Transverse colon (tissue), 4 donors: Measurements from ENCODE around the gene CMTM4. TPM values are rescaled to one million over a fixed set of nuclear protein-coding genes. Genes with fewer than 3 reads are reported as not detected.
A peak's percentile ranks its signal among the peaks of the same experiment; 100 is the strongest.

Source experiments
- DNase-seq: peaks from one replicate; pipeline ENCODE4 v3.0.0-alpha.2; 2019
- H3K27ac ChIP-seq, 4 donors: fragments of 200-600 bp; sonication (generic); 2 replicates each; pipeline ENCODE4 v1.5.1; 2016 to 2018; ENCODE audit warnings: inconsistent platforms in 4 of 4
- H3K27me3 ChIP-seq: fragments of 200-600 bp; sonication (generic); 2 replicates; pipeline ENCODE4 v1.5.1; 2017; ENCODE audit warnings: inconsistent platforms
- H3K36me3 ChIP-seq, 4 donors: fragments of 200-600 bp; sonication (generic); 2 replicates each; pipeline ENCODE4 v1.5.1; 2017 to 2019; ENCODE audit warnings: inconsistent platforms in 4 of 4
- H3K4me1 ChIP-seq, 4 donors: fragments of 200-600 bp; sonication (generic); 2 replicates each; pipeline ENCODE4 v1.5.1; 2017 to 2020; ENCODE audit warnings: inconsistent platforms in 4 of 4
- H3K4me3 ChIP-seq, 4 donors: fragments of 200-600 bp; sonication (generic); 1 replicate in 1 of 4; 2 replicates in 3 of 4; pipeline versions ENCODE4 v1.5.1 to v1.6.1; 2017 to 2019; ENCODE audit warnings: inconsistent platforms in 4 of 4
- H3K9me3 ChIP-seq, 2 donors: fragments of 200-600 bp; sonication (generic); 2 replicates each; pipeline ENCODE4 v1.5.1; 2017 to 2019; ENCODE audit warnings: inconsistent platforms in 2 of 2
- CTCF ChIP-seq, 5 experiments: fragments of 200-600 bp in 3 of 5; fragments of 450-650 bp in 2 of 5; sonication (generic) in 3 of 5; IDR thresholded peaks; 1 replicate in 2 of 5; 2 replicates in 3 of 5; pipeline ENCODE4 v1.5.1; 2016 to 2017; ENCODE audit warnings: antibody characterized with exemption in 5 of 5, inconsistent platforms in 3 of 5, mild to moderate bottlenecking in 2 of 5, moderate library complexity in 1 of 5
- EP300 ChIP-seq: sonication (generic); formaldehyde crosslinking; IDR thresholded peaks from one replicate; pipeline ENCODE4 v1.6.1; 2017; ENCODE audit warnings: antibody characterized with exemption, low read depth
- POLR2A ChIP-seq: fragments of 450-650 bp; IDR thresholded peaks from one replicate; pipeline ENCODE4 v1.6.1; 2016; ENCODE audit warnings: antibody characterized with exemption, mild to moderate bottlenecking, moderate library complexity
- POLR2AphosphoS5 ChIP-seq, 3 donors: sonication (generic); formaldehyde crosslinking; IDR thresholded peaks; one replicate each; pipeline ENCODE4 v1.6.1; 2016; ENCODE audit warnings: antibody characterized with exemption in 3 of 3
- WGBS, 2 donors: methylation state at CpG; one replicate each; pipeline ENCODE4 v1.1.5; 2018; ENCODE audit warnings: low coverage in 1 of 2; 5-methylcytosine and 5-hydroxymethylcytosine counted together
- in situ Hi-C, 4 donors: fragments of 200-750 bp; cut with MboI; loops; one replicate each; pipeline versions ENCODE4 v1.15.0 to v1.15.1; 2017; ENCODE audit warnings: low sequenced_read_pairs in 3 of 4, low pct_ligation_motif_present in 1 of 4, low pct_unique_long_range_greater_than_20kb in 1 of 4
- intact Hi-C: fragments of 100-400 bp; cut with DNase I; formaldehyde crosslinking; loops from one replicate; pipeline ENCODE4 v1.15.1; 2023; ENCODE audit warnings: low total_unique reads
- total RNA-seq, 4 donors: library from RNA; depleted of rRNA; stranded (reverse); fragments of >200 nt; gene quantifications; one replicate each; pipeline ENCODE4 v1.1.0, GENCODE V29; 2016

Gene CMTM4
- total RNA-seq, 4 donors from 2014 or later = 77.0 to 167 (median 163) TPM

DNA sequence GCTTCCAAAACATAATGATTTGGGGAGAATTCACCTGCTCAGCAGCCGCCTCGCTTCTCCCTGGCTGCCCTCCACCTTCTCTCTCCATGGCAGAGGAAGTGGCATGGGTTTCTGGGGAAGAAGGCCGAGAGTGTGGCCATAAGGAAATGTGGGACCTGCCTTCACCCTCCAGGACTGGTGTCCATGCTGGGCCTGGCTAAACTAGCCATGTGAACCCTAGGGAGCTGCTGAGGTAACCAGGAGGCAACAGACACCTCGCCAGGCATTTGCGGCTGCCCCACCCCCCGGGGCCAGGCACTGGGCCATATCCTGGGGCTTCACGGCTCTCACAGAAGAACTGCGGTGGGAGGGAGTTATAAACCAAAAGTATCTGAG, 9.9 kb upstream of the CMTM4 start:
- Histone ChIP-seq H3K4me1 (peaks cover 8 to 20% (median 14%) of the 10 kb centered on the region in 4 donors), H3K36me3 (no peaks in the 10 kb centered on the region), H3K9me3 (no peaks in the 10 kb centered on the region), H3K4me3 (no peak overlapping the region), H3K27me3 (no peaks in the 10 kb centered on the region), H3K27ac (peak overlapping the region; percentile 81 to 84 (median 82))
- peak; percentile 57 for DNase-seq
- no peak for TF ChIP-seq EP300
- no peak for TF ChIP-seq POLR2A
- TF ChIP-seq POLR2AphosphoS5 (IDR thresholded peaks at IDR 0.05) = no peak
- no peak for TF ChIP-seq CTCF (IDR thresholded peaks at IDR 0.05)
- WGBS, 2 donors = 32 to 60% methylated on average over 2 to 8 of the region's 8 CpGs
- intact Hi-C loops = no loop called here
- in situ Hi-C loops = no loop called here

GRCh38 chr16:66705790-66706505, 9.4 kb upstream of the CMTM4 start:
- in situ Hi-C loops (no loop called here), intact Hi-C loops (no loop called here)
- WGBS, 2 donors = 49 to 59% methylated on average over 5 to 11 of the region's 11 CpGs
- Histone ChIP-seq H3K4me3 (no peak overlapping the region), H3K36me3 (no peaks in the 10 kb centered on the region), H3K27me3 (no peaks in the 10 kb centered on the region), H3K4me1 (peaks cover 8 to 23% (median 14%) of the 10 kb centered on the region in 4 donors), H3K9me3 (no peaks in the 10 kb centered on the region), H3K27ac (peak overlapping the region; percentile 81 to 84 (median 82))
- peak in 1 of 3 donors; percentile 28 for TF ChIP-seq POLR2AphosphoS5 (IDR thresholded peaks at IDR 0.05)
- no peak for TF ChIP-seq CTCF (IDR thresholded peaks at IDR 0.05)
- TF ChIP-seq EP300 = no peak
- no peak for TF ChIP-seq POLR2A
- DNase-seq = peak; percentile 80

GRCh38 chr16:66703406-66704215, 7.1 kb upstream of the CMTM4 start:
- no peak overlapping the region for H3K4me3 ChIP-seq
- DNase-seq = no peak
- intact Hi-C loops = no loop called here
- 52 to 67% methylated on average over 7 to 9 of the region's 9 CpGs for WGBS, 2 donors
- no peaks in the 10 kb centered on the region for H3K36me3 ChIP-seq
- H3K4me1 ChIP-seq = peaks cover 8 to 23% (median 14%) of the 10 kb centered on the region in 4 donors
- TF ChIP-seq CTCF (IDR thresholded peaks at IDR 0.05) (no peak), POLR2AphosphoS5 (IDR thresholded peaks at IDR 0.05) (no peak), EP300 (no peak), POLR2A (no peak)
- H3K9me3 ChIP-seq = no peaks in the 10 kb centered on the region
- in situ Hi-C loops = no loop called here
- no peaks in the 10 kb centered on the region for H3K27me3 ChIP-seq
- H3K27ac ChIP-seq = peak overlapping the region in 3 of 4 donors; percentile 10 to 32 (median 23)

DNA sequence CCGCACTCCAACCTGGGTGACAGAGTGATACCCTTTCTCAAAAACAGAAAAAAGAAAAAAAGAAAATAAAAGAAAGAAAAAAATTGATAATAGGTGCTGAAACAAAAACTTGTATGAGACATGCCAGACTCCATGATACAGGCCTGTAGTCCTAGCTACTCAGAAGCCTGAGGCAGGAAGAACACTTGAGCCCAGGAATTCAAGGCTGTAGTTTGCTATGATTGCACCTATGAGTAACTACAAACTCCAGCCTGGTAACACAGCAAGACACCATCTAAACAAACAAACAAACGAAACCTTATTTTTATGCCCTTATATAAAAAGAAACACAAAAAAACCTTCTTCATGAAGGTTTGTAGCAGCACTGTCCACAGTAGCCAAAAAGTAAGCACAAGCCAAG, 5.0 kb upstream of the CMTM4 start:
- Histone ChIP-seq H3K9me3 (no peaks in the 10 kb centered on the region), H3K4me1 (peaks cover 3 to 24% (median 14%) of the 10 kb centered on the region in 4 donors), H3K36me3 (no peaks in the 10 kb centered on the region), H3K4me3 (no peak overlapping the region), H3K27ac (no peak overlapping the region), H3K27me3 (no peaks in the 10 kb centered on the region)
- intact Hi-C loops = no loop called here
- in situ Hi-C loops = no loop called here
- 80 to 88% methylated on average over 2 of the region's 2 CpGs for WGBS, 2 donors
- DNase-seq = no peak
- TF ChIP-seq POLR2A (no peak), POLR2AphosphoS5 (IDR thresholded peaks at IDR 0.05) (no peak), CTCF (IDR thresholded peaks at IDR 0.05) (no peak), EP300 (no peak)
